Progenitor cell of endocrine pancreas (in vitro differentiated cells): Measurements from ENCODE around the gene FCHSD1. TPM values are rescaled to one million over a fixed set of nuclear protein-coding genes. Genes with fewer than 3 reads are reported as not detected.

ENCODE experiments used
- DNase-seq: peaks from one replicate; pipeline ENCODE4 v3.0.0; 2021; ENCODE audit warnings: low spot score; ENCODE audit not compliant: unreplicated experiment
- H3K27ac Mint-ChIP-seq: 2 replicates; pipeline ENCODE4 v1.8.0; 2021; ENCODE audit warnings: mild to moderate bottlenecking, moderate library complexity, mixed read lengths
- H3K27me3 Mint-ChIP-seq: 2 replicates; pipeline ENCODE4 v1.8.0; 2021; ENCODE audit warnings: mixed read lengths
- H3K36me3 Mint-ChIP-seq: 2 replicates; pipeline ENCODE4 v1.8.0; 2022; ENCODE audit warnings: mixed read lengths; ENCODE audit not compliant: insufficient read depth
- H3K4me1 Mint-ChIP-seq: 2 replicates; pipeline ENCODE4 v1.8.0; 2021; ENCODE audit warnings: low read depth, mixed read lengths
- H3K4me3 Mint-ChIP-seq: 2 replicates; pipeline ENCODE4 v1.8.0; 2021; ENCODE audit warnings: low read depth, mild to moderate bottlenecking, moderate library complexity, mixed read lengths
- H3K9me3 Mint-ChIP-seq: 2 replicates; pipeline ENCODE4 v1.8.0; 2021; ENCODE audit warnings: low read depth, mixed read lengths
- CTCF ChIP-seq: fragments of 200-600 bp; sonication (generic); IDR thresholded peaks from one replicate; pipeline ENCODE4 v1.5.0; 2021; ENCODE audit warnings: antibody characterized with exemption, mild to moderate bottlenecking; ENCODE audit not compliant: unreplicated experiment
- total RNA-seq: library from RNA; stranded (reverse); gene quantifications from 2 replicates; pipeline ENCODE4 v1.2.1, GENCODE V29; 2021

The FCHSD1 gene
- total RNA-seq, 1 donor from 2014 or later = 27.7 TPM

- Mint-ChIP-seq H3K4me3 (no peak overlapping the region), H3K9me3 (no peaks in the 10 kb centered on the region)
Measured at GRCh38 chr5:141680178-141680577, 29.0 kb upstream of the FCHSD1 start.

GRCh38 chr5:141677415-141677814, 26.2 kb upstream of the FCHSD1 start:
- Mint-ChIP-seq H3K27me3 (peaks cover 11% of the 10 kb centered on the region), H3K36me3 (peaks cover 2% of the 10 kb centered on the region), H3K4me1 (peaks cover 5% of the 10 kb centered on the region), H3K4me3 (no peak overlapping the region), H3K27ac (no peak overlapping the region), H3K9me3 (no peaks in the 10 kb centered on the region)
- TF ChIP-seq CTCF = peak; percentile 51
- DNase-seq = no peak

More at GRCh38 chr5:141680178-141680577, 29.0 kb upstream of the FCHSD1 start:
- peaks cover 23% of the 10 kb centered on the region for H3K27me3 Mint-ChIP-seq
- H3K4me1 Mint-ChIP-seq = peaks cover 5% of the 10 kb centered on the region
- no peak for DNase-seq
- H3K36me3 Mint-ChIP-seq = peaks cover 2% of the 10 kb centered on the region
- no peak for TF ChIP-seq CTCF
- no peak overlapping the region for H3K27ac Mint-ChIP-seq

GRCh38 chr5:141675672-141676071, 24.5 kb upstream of the FCHSD1 start:
- H3K36me3 Mint-ChIP-seq = peaks cover 2% of the 10 kb centered on the region
- TF ChIP-seq CTCF = no peak
- no peaks in the 10 kb centered on the region for H3K9me3 Mint-ChIP-seq
- no peak for DNase-seq
- H3K27me3 Mint-ChIP-seq = no peaks in the 10 kb centered on the region
- H3K27ac Mint-ChIP-seq = no peak overlapping the region
- no peak overlapping the region for H3K4me3 Mint-ChIP-seq
- no peaks in the 10 kb centered on the region for H3K4me1 Mint-ChIP-seq

GRCh38 chr5:141674747-141675146, 23.5 kb upstream of the FCHSD1 start:
- Mint-ChIP-seq H3K9me3 (no peaks in the 10 kb centered on the region), H3K4me3 (no peak overlapping the region), H3K27ac (no peak overlapping the region), H3K4me1 (no peaks in the 10 kb centered on the region), H3K36me3 (peaks cover 2% of the 10 kb centered on the region), H3K27me3 (no peaks in the 10 kb centered on the region)
- TF ChIP-seq CTCF = no peak
- DNase-seq = no peak

- Mint-ChIP-seq H3K36me3 (peaks cover under 1% of the 10 kb centered on the region), H3K4me1 (no peaks in the 10 kb centered on the region), H3K9me3 (no peaks in the 10 kb centered on the region), H3K4me3 (no peak overlapping the region), H3K27me3 (no peaks in the 10 kb centered on the region), H3K27ac (no peak overlapping the region)
- no peak for TF ChIP-seq CTCF
- DNase-seq = no peak
Measured at GRCh38 chr5:141672841-141673813, 21.9 kb upstream of the FCHSD1 start.
